Epithelial cell of proximal tubule (primary cell): Measurements from ENCODE around the gene PPP2R5D. TPM values are rescaled to one million over a fixed set of nuclear protein-coding genes. Genes with fewer than 3 reads are reported as not detected.
"Not testable (repeated sequence)": the region's sequence is repeated elsewhere in the genome, so short reads cannot be mapped to it uniquely, and the experiment has no call there.

ENCODE experiments used
- DNase-seq: peaks from one replicate; pipeline ENCODE4 v3.0.0-alpha.2; 2011; ENCODE audit warnings: low read depth
- H3K4me3 ChIP-seq: 2 replicates; pipeline ENCODE4 v1.5.1; 2011; ENCODE audit warnings: low read depth, mild to moderate bottlenecking, low read length
- CTCF ChIP-seq: conservative IDR thresholded peaks from 2 replicates; pipeline ENCODE4 v1.5.1; 2012; ENCODE audit warnings: low read depth, mild to moderate bottlenecking, low read length
- total RNA-seq: library from RNA; depleted of rRNA; stranded (reverse); fragments of >200 nt; gene quantifications from 2 replicates; pipeline ENCODE4 v1.2.3, GENCODE V29; 2015

The PPP2R5D gene
- total RNA-seq, 1 donor from 2014 or later, result 94.2 TPM

- TF ChIP-seq CTCF, result no peak
- H3K4me3 ChIP-seq, result no peak overlapping the region
- no peak for DNase-seq
Measured at GRCh38 chr6:43036712-43037111, 52.3 kb downstream of the PPP2R5D start.

DNA sequence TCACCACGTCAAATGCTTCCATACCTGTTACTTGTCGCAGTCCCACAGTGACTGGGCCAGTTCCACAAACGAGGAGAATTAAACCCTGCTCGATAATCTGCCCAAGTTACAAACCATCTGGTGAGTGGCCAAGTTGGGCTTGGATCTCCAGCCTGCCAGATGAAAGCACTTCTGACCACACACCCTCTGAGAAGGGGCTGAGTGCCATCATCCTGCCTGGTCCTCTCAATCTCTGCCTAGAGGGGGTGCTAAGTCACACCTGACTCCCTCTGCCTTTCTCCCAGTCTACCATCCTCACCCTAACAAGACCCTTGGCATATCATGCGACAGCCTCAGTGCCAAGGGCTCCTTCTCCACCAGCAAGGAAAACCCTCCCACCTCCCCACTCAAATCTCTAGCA lies 52.8 kb downstream of the PPP2R5D start:
- no peak for DNase-seq
- TF ChIP-seq CTCF, result no peak
- no peak overlapping the region for H3K4me3 ChIP-seq

DNA sequence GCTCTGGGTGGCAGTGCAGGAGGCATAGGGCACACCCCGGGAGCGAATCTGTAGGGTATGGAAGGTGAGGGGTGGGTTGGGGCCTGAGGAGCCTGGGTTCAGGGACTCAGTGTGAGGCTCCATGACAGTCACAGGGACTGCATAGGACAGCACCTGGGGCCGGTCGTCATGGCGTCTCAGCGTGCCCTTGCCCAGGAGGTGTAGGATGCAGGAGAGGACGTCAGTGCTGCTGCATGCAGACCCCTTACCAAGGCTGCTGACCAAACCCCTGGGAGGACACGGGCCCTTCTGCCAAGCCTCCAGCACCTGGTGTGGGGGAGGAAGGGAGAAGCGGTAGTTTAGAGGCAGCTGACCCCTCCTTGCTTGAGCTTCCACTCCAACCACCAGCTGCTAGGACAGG lies 53.3 kb downstream of the PPP2R5D start:
- no peak for TF ChIP-seq CTCF

GRCh38 chr6:43038727-43039126 lies 54.4 kb downstream of the PPP2R5D start:
- TF ChIP-seq CTCF, result no peak
- H3K4me3 ChIP-seq, result no peak overlapping the region
- DNase-seq, result no peak

More for the DNA sequence above, 53.3 kb downstream of the PPP2R5D start:
- H3K4me3 ChIP-seq, result no peak overlapping the region
- DNase-seq, result no peak

DNA sequence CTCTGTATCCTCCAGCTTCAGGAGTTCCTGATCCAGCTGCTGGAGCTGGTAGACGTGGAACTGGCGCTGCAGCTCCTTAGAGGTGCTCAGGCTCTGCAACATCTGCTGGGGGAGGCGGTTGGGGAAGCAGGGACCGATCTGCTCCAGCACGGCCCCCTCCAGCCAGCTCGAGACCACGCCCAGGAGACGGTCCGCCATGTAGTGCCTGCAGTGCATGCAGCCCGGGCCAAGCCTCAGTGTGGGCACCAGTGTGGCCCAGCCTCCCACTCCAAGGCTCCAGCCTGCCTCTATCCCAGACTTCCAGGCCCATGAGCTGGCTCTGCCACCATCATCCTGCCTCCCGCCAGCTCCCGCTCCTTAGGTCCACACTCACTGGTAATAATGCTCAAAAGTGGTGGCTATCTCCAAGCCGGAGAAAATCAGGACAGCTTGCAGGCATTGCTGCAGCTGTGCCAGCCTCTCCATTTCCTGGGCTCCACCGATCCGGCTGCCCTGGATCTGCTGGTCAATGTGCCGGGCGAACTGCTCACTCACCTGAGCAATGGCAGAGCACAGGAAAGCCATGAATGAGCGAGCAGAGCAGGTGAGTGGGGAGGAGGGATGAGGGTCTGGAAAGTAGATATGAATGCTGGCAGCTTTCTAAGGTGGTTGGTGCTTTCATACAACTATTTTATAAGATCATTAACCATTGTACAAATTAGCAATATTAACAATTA lies 56.3 kb downstream of the PPP2R5D start:
- no peak overlapping the region for H3K4me3 ChIP-seq
- DNase-seq, result no peak
- no peak for TF ChIP-seq CTCF

DNA sequence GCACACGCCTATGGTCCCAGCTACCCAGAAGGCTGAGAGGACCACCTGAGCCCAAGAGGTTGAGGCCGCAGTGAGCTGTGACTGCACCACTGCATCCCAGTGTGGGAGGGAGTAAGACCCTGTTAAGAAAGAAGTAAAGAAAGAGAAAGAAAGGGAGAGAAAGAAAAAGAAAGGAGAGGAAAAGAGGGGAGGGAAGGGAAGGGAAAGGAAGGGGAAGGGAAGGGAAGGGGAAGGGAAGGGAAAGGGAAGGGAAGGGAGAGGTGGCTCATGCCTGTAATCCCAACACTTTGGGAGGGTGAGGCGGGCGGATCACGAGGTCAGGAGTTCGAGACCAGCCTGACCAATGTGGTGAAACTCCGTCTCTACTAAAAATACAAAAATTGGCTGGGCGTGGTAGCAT lies 57.1 kb downstream of the PPP2R5D start:
- DNase-seq, H3K4me3 ChIP-seq: not testable (repeated sequence)

DNA sequence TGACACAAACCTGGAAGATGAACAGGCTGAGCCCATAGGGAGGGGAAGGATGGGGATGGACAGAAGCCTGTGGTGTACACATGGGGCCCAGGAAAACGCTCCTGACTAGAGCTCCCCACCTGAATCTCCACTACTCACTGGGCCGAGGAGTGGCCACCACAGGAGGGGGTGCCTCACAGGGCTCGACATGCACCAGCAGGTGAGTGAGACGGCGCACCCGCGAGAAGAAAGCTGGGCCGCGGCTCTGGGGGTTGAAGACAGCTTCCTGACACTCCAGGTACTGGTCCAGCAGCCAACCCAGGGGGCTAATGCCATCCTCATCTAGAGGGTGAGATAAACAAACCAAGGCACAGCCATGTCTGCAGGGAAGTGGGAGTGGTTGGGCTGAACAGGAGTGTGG lies 58.9 kb downstream of the PPP2R5D start:
- no peak for DNase-seq
- H3K4me3 ChIP-seq, result no peak overlapping the region
- TF ChIP-seq CTCF, result no peak
